HG02885 (cell line): ENCODE results near the gene NPPC.
"Not testable (repeated sequence)": the region's sequence is repeated elsewhere in the genome, so short reads cannot be mapped to it uniquely, and the experiment has no call there.

Experiments
- ATAC-seq: cut with Tn5 transposase; IDR thresholded peaks from one replicate; pipeline ENCODE4 v1.9.1; 2021; ENCODE audit warnings: mild to moderate bottlenecking; ENCODE audit not compliant: unreplicated experiment, poor library complexity

Gene NPPC

DNA sequence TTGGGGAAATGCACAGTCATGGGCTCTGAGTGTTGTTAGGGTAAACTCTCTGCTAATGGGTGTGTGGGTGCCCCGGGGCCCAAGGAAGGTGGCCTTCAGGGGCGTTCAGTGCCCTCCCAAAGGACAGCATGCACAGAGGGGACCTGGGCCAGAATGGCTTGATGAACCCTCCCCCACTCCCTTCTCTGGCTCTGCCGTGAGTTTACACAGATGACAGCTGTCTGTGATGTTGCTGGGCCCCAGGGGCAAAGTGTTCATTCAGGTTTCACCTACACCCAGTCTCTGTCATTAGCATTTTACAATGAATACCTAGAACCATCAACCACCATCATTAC, 3.2 kb downstream of the NPPC start:
- ATAC-seq: no peak

DNA sequence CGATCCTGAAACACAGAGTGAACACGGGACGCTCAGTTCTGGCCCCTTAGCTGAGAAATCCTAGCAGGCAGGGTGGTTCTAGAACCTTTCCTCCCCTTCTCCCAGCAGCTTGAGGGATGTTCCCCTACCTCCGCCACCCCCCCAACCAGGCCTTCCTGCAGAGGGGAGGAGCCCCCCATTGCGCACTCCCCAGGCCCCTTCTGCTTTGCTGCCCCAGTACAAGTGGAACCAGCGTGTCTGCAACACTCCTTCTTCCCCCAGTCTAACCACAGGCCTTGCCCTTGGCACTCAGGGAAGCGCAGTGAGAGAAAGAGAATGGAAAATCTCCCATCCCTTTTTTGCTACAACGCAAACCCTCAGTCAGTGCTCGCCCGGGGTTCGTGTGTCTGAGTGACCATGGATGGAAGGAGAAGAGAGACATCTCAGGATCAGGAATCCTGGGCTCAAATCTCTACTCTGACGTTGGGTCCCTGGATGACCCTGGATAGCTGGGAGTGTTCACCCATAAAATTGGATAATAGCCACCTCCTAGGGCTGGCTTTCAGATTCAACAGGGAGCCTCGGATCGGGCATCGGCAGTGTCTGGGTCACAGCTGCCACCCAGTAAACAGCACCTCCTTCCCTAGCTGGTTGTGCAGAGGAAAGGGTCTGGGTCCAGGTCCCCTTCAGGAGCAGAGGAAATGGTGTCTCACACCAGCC, 3.7 kb downstream of the NPPC start:
- no peak for ATAC-seq

DNA sequence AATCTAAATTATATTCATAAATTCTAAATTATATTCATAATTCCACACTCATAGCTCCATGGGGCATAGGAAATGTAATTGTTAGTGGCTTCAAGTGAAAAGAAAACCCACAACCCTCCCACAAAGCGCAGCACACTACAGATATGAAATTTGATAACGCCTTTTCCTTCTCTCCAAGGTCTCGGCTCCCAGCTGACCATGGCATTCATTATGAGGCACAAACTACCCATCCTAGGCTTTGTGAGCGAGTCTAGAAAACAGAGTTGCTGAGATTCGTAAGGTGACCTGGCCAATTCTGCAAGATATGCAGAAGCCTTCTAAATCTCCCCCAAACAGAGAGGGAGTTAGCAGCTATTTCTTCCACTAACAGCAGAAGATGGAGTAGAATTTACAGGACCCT, 5.4 kb downstream of the NPPC start:
- ATAC-seq: no peak

DNA sequence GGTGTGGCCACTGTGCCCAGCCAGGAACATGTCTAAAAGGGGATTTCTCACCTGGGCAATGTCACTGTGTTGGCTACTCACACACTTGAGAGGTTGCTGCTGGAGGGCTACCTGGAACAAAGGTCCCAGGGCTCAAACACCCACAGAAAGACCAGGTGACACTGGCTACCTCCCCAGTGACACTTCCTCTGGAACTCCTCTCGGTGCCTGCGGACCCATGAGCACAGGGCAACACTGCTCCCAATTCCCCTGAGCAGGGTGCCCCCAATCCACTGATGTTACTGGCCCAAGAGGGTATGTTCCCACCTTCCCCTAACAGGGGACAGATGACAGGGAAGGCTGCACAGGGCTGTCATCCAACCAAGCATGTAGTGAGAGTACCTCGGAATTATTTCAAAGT, 5.8 kb downstream of the NPPC start:
- no peak for ATAC-seq

DNA sequence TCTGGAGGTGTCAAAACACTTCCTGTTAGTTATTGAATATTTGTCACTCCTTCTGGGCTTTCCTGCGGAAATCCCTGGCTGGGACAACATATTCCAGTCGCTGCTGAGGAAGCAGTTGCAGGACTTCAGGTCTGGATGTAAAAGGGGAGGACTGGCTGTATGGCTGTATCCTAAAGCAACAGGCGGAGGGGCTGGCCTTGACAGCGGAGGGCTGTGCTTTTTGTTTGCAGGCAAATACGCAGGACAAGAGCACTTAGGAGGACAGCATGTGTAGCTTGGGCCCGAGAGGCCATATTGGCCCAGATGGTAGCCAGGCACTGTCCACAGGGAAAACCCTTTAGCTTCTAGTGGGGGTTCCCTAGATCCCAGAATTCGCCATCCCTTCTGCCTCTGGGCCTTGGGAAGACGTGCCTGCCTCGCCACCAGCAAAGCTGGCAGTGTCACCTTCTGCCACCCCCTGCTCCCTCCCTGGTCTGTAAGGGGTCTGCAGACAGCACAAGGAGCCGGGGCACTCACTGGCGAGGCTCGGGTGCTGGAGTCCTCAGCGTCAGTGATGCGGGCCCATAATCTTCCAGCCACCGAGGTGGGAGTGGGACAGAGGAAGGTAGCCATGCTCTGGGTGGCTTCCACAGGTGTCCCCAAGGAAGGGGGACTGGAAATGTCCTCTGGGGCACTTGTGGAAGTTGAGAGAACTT, 6.7 kb downstream of the NPPC start:
- no peak for ATAC-seq

DNA sequence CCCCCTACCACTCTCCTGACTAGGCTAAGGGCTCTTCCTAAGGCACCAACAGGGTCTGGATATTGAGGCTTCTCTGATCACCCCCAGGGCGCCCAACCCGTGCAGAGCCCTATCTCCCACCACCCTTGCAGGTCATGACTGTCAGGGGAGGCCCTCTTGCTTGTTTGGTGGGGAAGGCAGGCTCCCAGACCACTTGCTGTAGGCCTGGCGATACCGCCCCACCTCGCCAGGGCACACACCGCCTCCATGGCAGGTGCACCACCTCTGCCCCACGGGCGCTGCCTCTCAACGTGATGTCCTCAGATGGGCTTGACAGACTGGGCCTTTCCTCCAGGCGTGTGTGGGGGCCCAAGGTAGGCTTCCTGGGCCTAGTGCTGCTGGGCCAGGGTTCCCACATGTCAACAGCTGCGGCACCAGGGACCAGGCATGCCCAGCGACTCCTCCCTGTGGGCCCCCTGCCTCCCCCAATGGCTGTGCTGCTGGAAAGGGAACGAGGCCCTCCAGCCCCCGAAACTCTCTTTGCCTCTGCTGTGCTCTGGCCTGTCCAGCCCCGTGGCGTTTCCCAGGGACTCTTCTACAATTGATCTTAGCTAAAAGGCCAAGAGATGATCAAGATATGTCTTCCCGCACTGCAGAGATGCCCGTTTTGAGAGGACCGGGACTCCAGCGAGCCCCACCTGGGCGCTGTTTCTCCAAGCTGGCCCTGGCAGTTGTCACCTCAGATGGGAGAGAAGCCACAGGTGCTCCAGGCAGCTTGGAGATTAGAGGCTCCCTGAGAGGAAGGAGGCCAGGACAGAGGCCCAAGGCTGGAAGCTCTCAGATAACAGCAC, 7.5 kb downstream of the NPPC start:
- no peak for ATAC-seq

GRCh38 chr2:231917280-231918066, 8.7 kb downstream of the NPPC start:
- no peak for ATAC-seq

DNA sequence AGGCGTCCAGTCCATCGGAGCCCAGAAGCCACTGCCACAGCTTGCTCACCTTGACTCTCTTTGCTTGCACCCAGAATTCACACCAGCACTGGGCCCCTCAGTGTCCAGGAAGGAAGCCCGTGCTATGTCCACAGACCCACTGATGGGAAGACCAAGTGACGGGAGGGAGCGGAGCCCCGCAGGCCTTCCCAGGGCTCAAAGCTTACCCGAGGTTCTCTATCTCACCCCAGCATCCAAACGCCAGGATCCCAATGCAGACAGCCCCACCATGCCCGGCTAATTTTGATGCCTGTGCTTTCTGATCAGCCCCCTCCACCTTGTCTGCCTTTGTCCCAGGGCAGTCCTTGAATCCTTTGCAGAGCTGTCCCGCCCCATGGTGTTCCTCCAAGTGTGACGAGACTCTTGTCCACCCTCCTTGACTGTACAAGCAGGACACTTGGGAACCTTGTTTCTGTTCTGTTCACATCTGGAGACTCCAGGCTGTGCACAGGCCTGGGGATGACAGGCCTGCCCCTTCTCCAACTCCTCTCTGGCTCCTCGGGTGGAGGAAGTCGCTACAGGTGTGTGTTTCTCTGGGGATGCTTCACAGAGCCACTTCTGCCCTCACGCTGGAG, 12.0 kb downstream of the NPPC start:
- no peak for ATAC-seq

- no peak for ATAC-seq
These were observed 14.8 kb downstream of the NPPC start for GRCh38 chr2:231911381-231911780.

DNA sequence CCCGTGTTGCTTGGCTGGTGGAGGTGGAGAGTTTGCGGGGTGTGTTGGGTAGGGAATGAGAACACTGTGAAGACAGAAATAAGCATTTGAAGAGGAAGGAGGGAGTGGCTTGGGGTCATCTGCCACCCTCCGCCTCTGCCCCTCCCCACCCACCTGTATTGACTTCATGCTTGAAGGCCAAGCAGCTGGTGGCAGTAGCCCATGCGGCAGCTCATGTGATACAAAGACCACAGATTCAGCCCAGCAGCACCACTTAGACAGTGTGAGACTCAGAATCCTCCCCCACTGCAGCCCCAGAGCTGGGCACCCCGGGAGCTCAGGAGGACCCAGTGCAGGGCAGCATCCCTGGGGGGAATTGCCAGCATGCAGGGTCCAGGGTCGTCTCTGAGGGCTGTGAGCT, 15.4 kb downstream of the NPPC start:
- ATAC-seq: no peak

DNA sequence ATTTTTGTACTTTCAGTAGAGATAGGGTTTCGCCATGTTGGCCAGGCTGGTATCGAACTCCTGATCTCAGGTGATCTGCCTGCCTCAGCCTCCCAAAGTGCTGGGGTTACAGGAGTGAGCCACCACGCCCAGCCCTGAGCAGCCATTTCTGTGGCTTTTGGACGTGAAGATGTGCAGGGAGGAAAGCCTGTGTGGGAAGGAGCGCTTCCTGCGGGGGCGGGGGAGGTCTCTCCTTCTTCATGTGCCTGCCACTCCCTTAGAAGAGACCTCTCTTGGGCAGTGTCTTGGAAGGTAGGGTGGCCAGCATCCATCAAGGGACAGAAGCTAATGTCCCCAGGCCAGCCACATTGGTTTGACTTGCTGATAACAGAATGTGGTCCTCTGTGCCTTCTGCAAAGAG, 16.0 kb downstream of the NPPC start:
- not testable (repeated sequence) for ATAC-seq

DNA sequence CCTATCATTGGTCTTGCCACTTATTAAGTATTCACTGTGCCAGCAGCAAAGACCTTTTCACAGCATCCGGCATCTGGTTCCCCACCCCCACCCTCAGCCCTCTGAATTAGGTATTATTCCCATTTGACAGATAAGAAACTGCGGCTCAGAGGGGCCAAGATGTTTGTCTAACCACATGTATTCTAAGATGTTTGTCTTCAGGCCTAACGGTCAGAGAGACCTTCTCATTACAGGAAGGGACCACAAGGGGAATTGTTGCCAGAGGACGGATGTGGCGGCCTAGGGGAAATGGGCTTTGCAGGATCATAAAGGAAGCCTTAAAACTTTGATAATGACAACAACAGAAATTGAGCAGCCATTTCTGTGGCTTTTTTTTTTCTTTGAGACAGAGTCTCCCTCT, 16.6 kb downstream of the NPPC start:
- no peak for ATAC-seq

DNA sequence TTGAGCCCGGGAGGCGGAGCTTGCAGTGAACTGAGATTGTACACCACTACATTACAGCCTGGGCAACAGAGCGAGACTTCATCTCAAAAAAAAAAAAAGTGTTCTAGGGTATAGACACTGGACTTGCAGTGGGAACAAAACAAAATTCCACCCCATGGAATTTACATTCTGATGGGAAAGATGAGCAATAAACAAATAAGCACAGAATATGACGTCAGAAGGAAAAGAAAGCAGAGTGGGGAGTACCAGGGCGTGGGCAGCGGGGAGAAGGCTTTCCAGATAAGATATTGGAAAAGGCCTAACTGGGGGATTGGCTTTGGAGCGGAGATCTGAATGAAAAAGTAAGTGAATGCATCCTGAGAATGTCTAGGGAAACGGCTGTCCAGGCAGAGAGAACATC, 17.6 kb downstream of the NPPC start:
- ATAC-seq: no peak

- ATAC-seq: no peak
These were observed 18.4 kb downstream of the NPPC start for GRCh38 chr2:231907765-231908164.

DNA sequence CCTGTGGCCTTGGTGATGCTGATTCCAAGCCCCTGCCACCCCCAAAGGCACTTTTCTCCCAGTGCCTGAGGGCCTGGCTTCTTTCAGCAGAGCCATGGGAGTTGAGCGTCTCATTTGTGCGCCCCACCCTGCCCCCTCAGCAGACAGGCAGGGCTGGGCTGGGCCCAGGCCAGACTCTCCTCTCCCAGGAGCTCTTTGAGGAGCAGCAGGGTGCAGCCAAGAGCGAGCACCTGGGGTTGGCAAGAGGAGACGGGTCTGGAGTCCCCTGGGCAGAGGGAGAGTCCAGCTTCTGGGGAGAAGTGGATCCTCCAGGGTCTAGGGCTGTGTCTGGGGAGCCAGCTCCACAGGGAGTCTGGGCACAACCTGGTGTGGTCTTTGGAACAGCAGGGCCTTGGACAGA, 21.2 kb downstream of the NPPC start:
- no peak for ATAC-seq

- no peak for ATAC-seq
These were observed 22.0 kb downstream of the NPPC start for GRCh38 chr2:231904161-231904611.

GRCh38 chr2:231902598-231902997, 23.6 kb downstream of the NPPC start:
- no peak for ATAC-seq

DNA sequence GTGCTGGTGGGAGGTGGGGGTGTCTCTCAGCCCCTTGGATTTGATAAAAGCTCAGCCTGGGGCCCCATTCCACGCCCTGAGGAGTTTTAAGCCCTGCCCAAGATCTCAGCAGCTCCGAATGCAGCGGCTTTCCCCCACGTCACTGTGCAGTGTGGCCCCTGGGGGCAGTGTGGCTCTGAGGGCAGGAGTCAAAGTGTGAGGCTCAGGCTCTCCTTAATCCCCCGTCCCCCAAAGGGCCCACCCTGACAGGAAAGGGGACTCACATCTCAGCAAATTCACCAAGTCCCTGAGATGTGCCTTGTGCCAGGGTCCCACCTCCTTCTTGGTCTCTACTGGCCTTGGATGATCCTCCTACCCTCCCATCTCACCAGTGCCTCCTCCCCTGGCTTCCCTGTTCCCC, 25.2 kb downstream of the NPPC start:
- no peak for ATAC-seq

GRCh38 chr2:231900486-231900942, 25.7 kb downstream of the NPPC start:
- ATAC-seq: peak; percentile 69
